Activated T-helper 1 cell treated with Interleukin-2 at 50 U/mL for 16 hours (primary cell): ENCODE measurements around the gene CPM.

Experiments
- DNase-seq: peaks from one replicate; pipeline ENCODE4 v3.0.0-alpha.2; 2020; ENCODE audit warnings: low read depth

CPM gene

DNA sequence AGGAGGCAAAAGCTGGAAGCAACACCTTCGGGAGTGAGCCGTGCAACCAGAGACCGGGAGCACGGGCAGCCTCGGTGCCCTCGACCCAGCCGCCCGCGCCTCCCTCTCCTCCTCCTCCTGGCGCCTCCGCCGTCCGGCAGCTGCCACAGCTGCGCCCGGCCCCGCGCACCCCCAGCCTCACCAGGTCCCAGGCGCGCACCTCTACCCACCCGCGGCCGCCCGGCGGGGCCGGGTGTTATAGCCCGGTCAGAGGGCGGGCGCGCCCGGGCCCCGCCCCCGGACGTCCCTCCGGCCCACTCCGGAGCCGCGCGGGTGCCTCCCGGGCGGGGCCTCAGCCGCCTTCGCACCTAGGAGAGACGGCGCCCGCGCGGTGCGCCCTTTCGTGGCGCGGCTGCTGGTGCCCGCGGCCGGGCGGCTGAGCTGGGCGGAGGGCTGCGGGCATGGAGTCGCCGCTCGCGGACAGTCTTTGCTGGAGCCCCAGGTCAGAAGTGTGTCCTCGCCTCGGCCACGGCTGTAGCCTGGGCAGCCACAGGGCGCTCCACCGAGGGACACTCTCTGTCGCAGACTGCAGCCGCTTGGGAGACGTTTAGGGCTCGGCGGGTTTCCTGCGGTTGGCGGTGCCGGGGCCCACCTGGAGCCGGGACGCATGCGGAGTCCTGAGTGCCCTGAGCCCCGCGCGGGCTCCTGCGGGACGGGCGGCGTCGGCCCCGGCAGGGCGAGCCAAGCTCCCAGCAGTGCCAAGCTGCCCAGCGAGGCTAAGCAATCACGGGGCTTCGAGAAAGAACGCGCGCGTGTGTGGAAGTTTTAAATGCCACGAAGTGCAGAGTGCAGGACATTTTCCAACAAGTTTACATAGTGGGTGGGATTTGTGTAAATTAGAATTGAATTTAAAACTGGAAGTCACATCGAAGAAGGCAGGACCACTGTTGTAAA is at the start of gene CPM:
CPM (minus strand) TSS at position 211 of the 933 bp plus-strand sequence. CDS start 334 bp downstream, outside the sequence.
- peak; percentile 52 for DNase-seq

DNA sequence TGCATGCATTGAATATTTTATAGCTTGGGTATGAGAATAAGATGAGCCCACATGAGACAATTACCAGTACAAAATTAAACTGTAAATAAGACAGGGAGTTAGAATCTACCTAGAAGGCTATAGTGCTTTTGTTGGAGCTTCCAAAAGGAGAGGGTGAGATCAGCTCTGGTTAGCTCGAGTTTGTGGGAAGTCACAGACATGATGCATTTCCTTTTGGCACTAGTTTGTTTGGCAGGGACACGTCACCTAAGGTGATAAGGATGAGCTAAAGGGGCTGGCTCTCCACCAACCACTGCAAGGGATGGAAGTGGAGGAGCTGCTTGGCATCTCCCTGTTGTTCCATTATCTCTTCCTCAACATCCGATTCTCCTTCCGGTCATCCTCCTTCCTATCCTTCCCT is 48.5 kb upstream of the CPM start:
- DNase-seq = no peak

DNA sequence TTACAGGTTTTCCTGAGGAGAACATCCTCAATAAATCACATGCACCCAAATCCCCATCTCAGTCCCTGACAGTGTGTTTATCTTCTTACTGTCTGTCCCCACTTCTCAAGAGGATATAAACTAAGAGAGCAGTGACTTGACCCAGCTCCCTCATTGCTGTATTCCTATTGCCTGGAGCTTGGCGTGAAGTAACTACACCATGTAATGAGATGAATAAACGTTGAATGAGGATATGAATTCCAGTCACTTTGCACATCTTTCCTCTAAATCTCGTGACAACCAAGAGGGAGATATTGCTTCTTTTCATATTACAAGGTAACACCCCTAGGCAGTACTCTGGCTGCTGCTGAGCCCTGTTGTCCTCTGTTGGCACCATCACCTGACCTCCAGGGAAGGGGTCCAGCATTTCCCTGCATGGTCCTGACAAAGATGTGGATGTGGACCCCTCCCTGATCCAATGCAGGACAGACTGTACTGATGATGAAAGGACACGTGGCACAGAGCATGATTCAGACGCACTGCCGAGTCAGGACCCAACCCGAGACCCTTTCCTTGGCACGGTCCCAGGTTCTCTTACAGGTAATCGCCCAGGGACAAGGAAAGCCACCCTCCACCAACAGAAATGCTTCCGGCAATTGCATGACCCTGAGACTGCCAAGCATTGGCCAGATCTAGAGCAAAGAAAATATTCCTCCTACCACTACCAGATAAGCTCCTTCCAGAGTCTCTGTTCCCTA is 47.7 kb upstream of the CPM start:
- no peak for DNase-seq

DNA sequence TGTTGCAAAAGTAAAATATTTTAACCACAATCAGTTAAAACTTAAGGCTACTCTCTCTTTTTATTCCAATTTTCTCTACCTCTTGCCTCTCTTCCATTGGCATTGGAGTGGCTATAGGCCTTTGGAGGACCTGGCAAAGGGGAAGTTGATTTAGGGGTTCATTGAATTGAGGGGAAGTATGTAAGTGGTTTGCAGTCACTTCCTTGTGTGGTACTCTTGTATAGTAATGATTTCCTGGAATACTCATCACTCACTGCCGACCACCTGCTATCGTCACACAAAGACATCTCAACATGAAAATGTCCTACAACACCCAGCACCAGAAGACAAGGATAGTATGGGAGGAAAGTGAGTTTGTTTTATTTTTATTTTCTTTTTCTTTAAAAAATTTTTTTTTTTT is 45.7 kb upstream of the CPM start:
- no peak for DNase-seq

DNA sequence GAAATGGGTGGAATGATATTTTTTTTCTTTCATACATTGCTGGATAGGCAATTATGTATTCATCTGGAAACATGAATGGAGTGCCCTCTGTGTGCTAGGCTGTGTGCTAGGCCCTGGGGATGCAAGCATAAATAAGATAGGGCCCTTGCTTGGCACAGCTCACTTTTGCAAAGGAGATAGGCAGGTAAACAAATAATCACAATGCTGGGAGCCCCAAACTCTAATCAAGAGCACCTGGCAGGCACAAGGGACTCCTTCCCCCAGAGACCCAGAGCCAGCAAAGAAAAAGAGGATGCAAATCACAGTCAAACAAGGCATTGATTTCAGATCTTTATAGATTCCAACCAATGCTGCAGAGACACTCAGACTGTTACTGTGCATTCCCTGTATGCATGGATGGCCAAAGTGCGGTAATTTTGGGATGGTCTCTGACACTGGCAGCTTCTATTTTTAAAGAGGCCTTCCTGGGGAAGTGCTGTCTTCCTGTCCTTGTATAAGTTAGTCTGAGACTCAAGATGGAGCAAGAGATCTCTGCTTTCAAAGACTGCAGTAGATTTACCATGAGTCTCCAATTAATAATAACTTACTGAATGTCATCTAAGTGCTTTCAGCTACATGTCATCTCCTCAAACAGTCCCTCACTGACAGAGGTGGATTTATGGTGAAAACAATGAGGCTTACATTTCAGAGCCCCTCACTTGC is 45.1 kb upstream of the CPM start:
- DNase-seq = no peak

DNA sequence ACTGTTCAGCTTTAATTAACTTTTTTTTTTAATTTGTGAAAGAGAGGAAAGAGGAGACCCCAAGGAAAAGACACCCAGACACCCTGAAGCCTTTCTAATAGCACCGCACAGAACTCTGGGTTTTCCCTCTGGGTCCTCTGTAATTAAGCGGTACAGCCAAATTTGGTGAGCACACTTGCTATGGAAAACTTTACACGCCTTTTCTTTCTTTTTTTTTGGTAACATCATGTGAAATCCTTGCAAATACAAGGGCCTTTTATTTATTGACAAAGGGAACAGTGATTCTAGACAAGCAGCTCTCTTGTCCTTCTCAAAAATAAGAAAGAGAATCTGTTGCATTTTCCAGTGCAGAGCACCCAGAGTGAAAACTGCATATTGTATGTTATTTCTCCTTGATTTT is 44.4 kb upstream of the CPM start:
- no peak for DNase-seq

DNA sequence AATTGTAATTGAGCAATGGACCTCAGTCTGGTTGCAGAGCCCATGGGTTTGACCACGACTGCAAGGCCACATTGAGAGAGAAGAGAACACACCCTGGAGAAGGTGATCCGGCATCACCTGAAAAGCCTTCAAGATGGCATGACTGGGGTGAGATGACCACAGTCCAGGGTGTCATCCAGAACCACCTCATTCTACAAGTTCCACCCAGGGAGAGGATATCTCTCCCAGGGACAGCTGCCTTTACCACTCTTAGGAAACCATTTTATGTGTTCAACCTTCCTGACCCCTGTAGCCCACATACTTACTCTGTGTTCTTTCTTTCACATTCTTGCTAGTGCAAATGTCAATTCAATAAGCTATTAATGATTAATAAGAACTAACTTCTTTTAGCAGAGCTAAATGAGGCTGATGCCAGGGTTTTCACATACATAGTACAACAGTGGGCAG is 43.4 kb upstream of the CPM start:
- DNase-seq = no peak

DNA sequence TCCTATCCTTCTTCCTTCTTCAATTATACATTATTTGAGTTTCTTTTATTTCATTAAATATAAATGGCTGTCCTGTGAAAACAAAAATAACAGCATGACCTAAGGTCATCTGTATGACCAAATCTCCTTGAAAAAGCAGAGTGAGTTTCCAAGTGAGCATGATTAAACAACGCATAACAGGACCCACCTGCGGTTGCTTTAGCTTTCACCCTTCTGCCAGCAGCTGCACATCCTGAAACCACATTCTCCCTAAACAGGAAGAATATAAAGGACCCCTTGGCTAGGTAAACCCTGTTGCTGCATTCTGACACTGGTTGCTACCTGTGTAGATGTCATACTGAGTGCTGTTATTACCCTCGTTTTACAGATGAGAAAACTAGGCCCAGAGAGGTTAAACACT is 42.8 kb upstream of the CPM start:
- DNase-seq = no peak

DNA sequence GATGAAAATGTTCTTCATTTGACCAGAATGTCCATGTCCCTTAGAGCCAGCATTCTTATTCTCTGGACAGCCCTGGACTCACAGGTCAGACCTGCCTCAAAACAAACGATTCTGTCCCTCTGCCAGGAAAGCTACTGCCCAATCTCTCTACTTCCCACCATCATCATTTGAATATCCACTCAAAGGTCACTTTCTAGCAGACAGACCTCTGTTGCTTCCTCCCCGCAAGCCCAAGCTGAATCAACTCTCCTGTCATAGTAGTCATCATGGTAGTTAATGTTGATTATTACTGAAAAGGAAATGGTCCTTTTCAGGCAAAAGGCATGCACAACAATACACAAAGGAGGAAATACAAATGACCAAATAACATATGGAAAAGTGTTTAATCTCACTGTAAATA is 39.6 kb upstream of the CPM start:
- no peak for DNase-seq

DNA sequence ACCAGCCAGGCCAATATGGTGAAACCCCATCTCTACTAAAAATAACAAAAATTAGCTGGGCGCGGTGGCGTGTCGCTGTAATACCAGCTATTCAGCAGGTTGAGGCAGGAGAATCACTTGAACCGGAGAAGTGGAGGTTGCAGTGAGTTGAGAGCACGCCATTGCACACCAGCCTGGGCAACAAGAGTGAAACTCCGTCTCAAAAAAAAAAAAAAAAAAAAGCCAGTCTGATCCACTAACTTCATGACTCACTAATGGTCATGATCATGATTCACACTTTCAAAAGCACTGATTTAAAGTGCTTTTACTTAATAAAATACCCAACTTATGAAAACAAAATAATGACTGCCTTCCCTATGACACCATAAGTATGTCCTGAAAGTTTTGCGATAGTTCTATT is 38.4 kb upstream of the CPM start:
- no peak for DNase-seq

DNA sequence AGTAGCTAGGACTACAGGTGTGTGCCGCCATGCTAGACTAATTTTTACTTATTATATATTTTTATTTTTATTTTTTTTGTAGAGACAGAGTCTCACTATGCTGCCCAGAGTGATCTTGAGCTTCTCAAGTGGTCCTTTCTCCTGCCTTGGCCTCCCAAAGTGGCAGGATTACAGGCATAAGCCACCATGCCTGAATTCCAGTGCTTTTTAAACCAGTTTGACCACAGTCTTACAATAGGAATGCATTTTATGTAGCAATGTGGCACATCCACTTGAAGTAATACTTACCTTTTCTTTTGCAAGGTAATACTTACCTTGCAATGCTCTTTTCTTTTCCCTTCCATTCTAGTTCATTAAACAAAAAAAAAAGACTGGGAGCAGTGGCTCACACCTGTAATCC is 38.0 kb upstream of the CPM start:
- no peak for DNase-seq

DNA sequence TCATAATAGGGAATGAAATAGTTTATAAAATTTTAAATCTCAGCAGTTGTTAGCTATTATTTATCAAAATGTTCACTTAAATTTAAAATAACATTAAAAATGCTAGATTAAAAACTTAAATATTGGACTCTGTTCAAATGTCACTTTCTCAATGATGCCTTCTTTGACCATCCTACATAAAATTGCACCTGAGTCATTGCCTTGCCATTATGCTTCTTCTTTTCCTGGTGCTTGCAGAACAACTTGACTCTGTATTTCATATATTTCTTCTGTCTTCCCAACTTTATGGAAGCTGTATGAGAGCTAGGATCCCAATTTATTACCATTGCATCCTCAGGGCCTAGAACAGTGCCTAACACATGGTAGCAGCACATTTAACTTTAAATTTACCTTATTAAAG is 37.3 kb upstream of the CPM start:
- DNase-seq = no peak

DNA sequence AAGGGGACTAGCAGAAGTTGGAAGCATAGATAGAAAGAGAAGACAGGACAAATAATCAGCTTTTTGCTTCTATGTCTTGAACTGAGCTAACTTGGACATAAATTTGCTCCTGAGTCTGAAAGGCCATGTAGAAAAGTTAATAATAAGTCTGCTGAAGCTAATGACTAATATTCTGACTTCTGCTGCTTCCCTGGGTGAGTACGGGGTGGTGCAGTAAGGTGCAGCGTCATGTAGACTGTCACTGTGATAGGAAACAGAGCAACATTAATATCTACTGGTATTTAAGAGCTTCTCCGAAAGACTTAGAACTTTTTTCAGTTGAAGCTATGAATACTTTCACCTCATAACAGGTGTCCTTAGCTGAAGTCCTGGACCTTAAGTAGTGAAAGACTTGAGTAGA is 34.1 kb upstream of the CPM start:
- no peak for DNase-seq

DNA sequence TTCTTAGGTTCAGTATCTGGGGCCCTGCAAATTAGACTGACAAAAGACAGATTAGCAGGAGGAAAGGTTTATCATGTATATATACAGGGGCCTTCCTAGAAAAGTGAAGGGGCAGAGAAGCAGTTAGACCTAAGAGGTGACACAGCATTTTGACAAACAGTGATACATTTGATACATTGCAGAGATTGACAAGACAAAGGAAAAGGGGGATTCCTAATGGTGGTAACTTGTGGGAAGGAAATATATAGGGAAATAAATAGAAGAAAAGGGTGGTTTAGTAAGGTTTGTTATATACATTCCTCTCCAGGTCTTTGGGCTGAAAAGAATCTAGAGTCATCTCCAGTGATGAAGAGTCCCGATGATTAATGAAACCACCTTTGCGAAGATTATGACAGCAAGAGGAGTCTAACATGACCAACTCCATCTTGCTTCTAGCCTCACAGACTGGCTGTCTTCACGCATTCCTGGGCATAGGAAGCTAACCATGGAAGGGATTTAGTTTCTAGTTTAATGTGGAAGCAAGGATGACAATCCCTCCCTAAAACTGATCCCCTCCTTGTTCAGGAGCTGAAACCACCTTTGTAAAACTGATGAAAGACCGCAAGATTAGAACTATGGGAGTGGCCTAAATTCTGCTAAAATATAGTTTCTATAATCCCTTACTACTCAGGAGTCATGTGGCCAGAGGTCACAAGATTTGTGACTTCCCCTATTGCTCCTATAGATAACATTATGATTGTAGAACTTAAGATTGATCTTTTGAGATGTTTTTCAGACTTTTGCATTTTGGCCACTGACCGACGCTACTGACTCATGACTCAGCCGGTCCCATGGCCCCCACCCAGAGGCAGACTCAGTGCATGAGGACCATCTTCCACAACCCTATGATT is 31.1 kb upstream of the CPM start:
- DNase-seq = no peak

DNA sequence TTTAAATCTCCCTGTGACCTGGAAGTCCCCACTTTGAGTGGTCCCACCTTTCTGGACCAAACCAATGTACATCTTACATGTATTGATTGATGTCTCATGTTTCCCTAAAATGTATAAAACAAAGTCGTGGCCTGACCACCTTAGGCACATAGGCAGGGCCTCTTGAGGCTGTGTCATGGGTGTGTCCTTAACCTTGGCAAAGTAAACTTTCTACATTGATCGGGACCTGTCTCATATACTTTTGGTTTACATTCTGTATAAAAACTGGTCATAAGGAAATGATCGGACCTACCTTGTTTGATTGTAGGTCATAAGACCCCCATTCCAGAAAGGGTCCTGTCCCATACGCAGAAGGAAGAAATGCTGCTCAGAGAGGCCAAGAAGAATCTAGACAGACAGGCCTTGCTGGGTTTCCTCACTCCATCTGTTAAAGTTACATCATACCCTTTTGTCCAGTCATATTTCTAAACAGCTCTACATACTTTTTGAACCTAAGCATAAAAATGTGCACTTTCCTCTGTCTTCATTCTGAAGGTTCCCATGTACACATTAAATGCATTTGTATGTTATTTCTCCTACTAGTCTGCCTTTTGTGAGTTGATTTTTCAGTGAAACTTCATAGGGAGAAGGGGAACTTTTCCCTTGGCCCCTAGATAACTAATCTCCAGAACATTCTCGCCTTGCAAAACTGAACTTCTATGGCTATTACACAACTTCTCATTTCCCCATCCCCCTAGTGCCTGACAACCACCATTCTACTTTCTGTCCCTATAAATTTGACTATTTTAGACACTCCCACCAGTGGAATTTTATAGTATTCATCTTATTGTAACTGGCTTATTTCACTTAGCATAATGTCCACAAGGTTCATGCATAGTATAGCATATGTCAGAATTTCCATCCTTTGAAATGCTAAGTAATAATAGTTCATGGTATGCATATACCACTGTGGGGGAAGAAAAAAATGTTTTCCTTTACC is 30.2 kb upstream of the CPM start:
- no peak for DNase-seq

DNA sequence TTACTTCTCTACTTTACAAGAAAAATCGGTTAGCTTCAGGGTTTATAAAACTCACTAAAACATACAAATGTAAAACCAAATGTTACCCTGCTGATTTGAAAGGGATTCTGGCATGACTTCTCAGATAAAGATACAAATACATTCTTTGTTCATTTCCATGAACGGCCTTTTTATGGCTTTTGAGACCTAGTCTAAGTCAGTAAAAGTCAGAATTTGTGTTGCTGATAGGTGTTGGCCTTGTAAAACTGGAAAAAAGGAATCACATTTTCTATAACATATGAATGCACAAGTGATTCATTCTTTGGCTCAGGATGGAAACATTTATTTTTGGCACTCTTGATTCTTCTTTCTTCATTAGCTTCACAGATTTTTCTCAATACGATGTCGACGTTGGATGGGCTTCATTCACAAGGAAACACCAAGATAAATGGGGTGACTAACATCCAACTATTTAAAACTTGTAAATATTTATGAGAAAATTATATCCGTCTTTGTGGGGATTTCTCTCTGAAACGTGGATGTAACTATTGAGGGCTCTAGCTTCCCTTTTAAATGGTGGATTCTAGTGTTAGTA is 27.0 kb upstream of the CPM start:
- DNase-seq = no peak

DNA sequence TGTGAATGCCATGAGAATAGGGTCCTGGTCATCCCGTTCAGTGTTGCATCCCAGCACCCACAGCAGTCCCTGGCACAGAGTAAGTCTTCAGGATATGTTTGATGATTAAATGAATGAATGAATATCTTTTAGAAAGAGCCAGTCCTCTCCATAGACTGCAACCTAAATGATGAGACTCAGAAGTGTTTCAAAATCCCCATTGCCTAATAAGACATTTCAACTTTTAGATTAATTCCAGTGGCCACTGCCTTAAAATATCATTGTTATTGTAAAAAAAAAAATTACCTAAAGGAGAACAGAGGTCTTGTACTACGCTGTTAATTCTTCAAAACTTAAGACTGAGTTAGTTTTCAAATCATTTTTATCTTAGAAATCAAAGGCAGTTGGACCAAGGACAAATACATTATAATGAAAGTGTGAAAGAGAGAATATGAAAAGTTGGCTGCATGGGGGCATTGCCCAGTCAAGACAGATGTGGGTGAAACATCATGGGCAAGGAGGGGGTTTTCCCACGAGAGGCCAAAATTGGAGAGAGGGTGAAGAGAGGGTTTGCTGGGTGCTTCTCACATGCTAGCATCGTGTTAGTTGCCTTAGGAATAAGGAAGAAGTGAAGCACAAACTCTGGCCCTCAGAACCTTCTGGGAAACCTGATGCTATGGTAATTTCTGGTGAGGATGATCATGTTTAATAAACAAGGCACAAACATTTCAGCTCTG is 26.3 kb upstream of the CPM start:
- DNase-seq = no peak

DNA sequence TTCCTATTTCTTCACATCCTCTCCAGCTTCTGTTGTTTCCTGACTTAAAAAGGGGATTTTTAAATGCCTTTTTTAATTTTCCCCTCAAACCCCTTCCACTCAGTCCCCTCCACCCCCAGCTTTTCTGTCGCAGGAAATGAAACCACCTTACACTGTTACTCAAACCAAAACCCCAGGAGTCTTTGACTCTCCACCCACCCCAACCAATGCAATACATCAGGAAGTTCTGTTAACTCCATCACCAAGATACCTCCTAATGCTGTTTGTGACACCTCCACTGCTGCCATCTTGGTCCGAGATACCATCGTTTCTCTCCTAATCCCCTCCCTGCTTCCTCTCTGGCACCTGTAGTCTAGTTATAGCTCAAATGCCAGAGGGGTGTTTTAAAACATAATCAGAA is 25.4 kb upstream of the CPM start:
- DNase-seq = no peak

DNA sequence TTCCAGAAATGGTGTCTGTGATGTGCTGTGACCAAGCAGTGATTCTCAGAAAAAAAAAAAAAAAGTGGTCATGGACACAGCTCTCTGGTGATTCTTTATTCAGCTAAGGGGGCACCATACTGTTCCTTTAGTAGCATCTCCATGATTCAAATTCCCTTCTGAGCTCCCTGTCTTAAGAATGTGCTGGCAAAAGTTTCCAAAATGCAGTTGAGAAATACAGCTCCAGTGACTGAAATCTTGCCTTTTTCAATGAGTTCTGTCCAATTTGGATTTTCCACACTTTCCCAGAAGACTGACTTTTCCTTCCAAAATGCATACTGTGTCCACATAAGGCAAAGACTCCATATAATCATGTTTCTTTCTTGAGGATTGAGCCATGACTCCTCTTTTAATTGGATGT is 24.3 kb upstream of the CPM start:
- no peak for DNase-seq
